HG03469 (cell line): ENCODE data around the gene DNAH3.
"Not testable (repeated sequence)": the region's sequence is repeated elsewhere in the genome, so short reads cannot be mapped to it uniquely, and the experiment has no call there.

Source experiments
- ATAC-seq: cut with Tn5 transposase; IDR thresholded peaks from one replicate; pipeline ENCODE4 v1.9.1; 2021; ENCODE audit warnings: mild to moderate bottlenecking, moderate library complexity, moderate number of reproducible peaks; ENCODE audit not compliant: unreplicated experiment

DNAH3 gene

GRCh38 chr16:21126518-21126917 lies 24.1 kb downstream of the DNAH3 start:
- ATAC-seq: no peak

DNA sequence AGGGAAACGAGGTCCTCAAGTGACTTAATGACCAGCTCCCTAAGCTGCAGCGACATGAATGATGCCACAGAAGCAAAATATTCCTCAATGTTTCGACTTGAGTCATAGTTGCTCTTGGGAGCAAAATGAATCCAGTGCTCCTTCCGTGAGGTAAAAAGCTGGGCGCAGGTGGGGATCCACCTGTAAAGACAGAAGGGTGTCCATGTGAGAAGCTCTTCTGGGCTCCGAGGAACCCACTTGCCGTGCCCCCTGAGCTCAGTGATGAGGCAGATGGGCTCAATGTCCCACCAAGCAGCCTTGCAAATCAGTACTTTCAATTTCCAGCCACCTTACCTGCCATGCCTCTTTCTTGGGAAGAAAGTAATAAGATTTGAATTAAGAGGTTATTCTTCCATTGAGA lies 25.5 kb downstream of the DNAH3 start:
- ATAC-seq: no peak

DNA sequence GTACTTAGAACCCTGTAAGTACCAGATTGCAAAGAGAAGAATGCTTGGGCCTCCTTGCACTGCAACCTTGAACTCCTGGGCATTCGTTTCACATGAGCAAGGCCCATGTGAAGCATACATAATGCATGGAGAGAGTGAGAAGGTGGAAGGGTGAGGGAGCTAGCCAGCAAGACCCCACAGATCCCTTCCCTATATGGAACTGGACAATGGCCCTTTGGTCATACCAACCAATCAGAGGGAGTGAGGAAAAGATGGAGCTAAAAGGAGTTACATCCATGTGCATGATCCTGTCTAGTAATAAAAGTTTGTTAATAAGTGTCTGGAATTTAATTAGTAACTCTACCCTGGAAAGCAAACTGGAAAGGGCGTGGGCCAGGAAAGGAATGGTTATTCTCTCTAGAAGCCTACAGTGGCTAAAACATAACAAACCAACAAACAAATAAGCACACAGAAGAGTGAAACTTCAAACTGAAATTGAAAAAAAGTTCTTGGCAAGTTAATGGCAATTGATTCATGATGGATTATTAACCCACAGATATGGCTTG lies 29.6 kb downstream of the DNAH3 start:
- no peak for ATAC-seq

- ATAC-seq: no peak
Observed at GRCh38 chr16:21117567-21117966, 33.1 kb downstream of the DNAH3 start.

DNA sequence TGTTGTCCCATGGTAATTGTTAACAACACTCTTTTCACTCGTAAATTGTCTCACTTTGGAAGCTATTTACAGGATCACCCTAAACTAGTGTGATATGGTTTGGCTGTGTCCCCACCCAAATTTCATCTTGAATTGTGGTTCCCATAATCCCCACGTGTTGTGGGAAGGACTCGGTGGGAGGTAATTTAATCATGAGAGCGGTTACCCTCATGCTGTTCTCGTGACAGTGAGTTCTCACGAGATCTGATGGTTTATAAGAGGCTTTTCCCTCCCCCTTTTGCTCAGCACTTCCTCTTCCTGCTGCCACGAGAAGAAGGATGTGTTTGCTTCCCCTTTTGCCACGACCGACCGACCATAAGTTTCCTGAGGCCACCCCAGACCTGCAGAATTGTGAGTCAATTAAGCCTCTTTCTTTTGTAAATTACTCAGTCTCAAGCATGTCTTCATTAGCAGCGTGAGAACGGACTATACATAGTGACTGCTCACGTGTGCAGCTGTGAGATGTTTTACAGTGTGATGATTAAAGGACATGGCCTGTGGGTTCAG lies 34.4 kb downstream of the DNAH3 start:
- ATAC-seq: no peak

DNA sequence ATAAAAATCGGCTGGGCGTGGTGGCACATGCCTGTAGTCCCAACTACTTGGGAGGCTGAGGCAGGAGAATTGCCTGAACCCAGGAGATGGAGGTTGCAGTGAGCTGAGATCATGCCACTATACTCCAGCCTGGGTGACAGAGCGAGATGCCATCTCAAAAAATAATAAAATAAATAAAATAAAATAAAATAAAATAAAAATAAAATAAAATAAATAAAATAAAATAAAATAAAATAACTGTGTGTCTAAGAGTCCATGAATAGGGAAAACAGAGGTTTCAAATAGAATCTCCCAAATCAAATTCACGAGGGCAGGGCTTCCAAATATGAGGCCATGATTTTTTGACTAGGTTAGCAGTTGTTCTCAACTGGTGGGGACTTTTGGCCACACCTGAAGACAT lies 35.1 kb downstream of the DNAH3 start:
- ATAC-seq: not testable (repeated sequence)

DNA sequence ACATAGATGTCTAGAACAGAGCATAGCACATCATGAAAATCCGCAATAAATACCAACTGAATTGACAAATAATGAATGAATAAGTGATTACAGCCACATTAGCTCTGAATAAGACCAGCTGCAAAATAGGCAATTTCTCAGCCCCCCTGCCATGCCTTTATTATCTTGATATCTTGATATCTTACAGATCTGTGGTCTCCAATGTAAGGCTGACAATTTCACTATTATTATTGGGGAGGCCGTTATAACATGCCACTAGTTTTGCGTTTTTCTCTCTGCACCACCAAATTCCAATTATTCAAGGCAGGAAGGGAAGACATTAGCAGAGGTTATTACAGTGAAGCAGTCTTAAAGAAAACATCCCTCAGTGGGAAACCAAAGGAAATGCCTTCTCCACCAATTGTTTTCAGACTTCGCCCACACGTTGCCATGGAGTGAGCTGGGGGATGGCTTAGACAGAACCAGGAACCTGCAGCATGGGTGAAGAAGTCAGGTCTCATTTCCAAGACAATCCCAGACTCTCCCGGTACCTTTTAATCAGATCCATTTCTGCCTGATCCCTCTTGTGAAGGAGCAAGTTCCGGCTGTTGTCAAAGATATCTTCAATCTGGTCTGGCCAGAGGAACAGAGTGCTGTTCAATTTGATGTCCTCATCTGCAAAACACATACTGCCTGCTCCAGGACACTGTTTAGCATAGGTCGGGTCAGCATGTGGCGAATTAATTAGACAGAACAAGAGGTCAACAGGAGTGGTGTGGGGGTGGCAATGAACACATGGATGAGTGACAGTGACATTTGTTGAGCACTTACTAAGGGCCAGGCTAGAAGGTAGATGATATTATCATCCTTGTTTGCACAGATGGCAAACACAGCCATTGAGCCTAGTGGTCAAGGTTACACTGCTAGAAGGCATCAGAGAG lies 46.4 kb downstream of the DNAH3 start:
- no peak for ATAC-seq

- no peak for ATAC-seq
Observed at GRCh38 chr16:21101631-21102420, 48.8 kb downstream of the DNAH3 start.

DNA sequence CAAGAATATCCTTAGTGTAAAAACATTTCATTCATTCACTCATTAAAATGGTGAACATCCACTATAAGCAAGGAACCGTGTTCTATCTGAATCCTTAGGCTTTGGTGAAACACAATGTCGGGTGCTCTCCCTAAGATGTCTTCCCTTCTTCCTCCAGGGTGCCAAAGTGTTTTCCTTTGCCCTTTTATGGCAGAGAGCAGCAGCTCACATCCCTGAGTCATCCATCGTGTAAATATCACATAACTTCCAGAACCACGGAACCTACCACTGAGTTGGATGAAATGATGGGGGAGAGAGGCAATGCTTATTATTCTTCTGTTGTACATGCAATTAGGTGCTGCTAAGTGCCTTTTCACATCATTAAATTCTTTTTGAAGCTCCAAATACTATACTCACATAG lies 50.2 kb downstream of the DNAH3 start:
- ATAC-seq: no peak

GRCh38 chr16:21097151-21097550 lies 53.5 kb downstream of the DNAH3 start:
- ATAC-seq: no peak

DNA sequence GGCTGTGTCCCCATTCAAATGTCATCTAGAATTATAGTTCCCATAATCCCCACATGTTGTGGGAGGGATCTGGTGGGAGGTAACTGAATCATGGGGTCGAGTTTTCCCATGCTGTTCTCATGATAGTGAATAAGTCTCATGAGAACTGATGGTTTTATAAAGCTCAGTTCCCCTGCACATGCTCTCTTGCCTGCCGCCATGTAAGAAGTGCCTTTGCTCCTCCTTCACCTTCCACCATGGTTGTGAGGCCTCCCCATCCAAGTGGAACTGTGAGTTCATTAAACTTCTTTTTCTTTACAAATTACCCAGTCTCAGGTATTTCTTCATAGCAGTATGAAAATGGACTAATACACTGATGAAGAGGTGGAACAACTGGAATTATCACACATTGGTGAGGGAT lies 55.9 kb downstream of the DNAH3 start:
- not testable (repeated sequence) for ATAC-seq

DNA sequence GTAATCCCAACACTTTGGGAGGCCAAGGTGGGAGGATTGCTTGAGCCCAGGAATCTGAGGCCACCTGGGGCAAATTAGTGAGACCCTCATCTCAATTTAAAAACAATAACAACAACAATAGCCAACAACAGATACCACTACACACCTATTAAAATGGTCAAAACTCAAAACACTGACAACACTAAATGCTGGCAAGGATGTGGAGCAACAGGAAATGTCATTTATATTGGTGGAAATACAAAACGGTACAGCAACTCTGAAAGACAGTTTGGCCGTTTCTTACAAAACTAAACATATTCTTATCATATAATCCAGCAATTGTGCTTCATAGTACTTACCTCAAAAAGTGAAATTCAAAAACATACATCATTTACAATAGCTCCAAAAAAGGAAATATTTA lies 57.7 kb downstream of the DNAH3 start:
- no peak for ATAC-seq

DNA sequence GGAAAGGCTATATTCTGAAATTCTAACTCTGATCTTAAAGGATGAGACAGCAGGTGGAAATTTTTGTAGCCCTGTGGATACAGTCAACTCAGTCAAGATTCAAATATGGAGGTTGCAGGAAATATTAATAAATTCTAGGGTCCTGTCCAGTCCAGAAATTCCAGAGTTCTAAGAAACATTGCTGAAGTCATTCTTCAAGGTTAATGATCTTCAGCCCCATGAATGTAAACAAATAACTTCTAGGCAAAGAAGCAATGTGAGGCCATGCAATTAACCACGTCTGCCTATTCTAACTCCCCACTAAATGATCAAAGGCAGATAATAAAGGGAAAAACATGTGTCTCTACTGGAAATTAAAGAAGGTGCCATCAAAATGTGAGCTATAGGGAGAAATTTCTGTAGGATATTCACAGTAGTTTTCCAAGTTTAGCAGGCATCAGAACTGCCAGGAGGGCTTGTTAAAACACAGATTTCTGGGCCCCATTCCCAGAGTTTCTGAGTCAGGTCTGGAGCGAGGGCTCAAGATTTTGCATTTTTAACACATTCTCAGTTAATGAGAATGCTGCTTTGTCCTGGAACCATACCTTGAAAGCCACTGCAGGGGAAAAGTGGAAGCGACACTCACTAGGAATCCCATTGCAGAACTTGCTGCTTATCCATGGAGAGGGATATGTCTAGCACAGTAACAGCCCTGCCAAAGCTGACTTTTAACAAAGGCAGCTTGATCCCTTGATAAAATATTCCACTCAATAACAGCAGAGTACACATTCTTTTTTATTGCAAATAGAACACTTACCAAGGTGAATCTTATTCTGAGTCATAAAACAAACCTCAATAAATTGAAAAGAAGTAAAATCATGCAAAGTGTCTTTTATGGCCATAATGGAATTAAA lies 61.8 kb downstream of the DNAH3 start:
- no peak for ATAC-seq

- ATAC-seq: no peak
Observed at GRCh38 chr16:21088143-21088542, 62.5 kb downstream of the DNAH3 start.

DNA sequence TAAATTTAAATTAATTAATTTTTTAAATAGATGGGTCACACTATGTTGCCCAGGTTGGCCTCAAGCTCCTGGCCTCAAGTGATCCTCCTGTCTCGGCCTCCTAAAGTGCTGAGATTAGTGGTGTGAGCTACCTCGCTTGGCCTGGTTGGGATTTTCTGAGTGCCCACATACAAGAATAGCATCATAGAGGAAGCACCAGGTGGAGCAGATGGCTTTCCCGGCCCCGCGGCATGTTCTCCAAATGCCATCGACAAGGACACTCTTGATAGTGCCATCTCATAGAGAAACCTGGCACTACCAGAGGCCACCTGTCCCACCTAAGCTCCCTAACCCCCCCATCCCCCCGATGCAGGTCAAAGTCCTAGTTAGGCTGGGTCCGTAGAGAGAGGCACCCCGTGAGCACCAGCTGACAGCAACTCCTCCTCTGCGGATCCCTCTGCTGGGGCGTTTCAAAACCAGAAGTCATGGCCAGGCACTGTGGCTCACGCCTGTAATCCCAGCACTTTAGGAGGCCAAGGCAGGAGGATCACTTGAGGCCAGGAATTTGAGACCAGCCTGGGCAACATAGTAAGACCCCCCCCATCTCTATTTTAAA lies 65.9 kb downstream of the DNAH3 start:
- ATAC-seq: no peak

DNA sequence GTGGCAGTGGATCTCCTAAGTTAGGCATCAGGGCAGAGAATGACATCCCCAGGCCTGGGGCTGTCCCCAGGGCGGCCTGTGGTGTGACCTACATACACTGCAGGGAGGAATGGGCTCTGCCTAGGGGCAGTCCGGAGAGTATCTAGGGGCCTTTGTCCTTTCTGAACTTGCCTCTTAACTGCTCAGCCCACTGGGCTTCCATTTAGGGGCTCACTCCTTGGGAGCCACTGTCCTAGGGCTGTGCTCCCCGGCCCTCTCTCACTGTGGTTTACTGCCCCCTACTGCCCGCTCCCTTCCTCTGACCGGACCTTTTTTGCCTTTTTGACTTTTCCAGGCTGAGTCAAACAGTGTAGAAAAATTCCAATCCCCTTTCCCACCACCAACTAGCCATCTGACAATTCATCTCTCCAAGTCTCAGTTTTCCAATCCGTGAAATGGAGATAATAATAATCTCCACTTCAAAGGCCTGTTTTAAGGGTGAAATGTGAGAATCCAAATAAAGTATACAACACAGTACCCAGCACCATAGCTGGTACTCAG lies 66.8 kb downstream of the DNAH3 start:
- ATAC-seq: no peak

DNA sequence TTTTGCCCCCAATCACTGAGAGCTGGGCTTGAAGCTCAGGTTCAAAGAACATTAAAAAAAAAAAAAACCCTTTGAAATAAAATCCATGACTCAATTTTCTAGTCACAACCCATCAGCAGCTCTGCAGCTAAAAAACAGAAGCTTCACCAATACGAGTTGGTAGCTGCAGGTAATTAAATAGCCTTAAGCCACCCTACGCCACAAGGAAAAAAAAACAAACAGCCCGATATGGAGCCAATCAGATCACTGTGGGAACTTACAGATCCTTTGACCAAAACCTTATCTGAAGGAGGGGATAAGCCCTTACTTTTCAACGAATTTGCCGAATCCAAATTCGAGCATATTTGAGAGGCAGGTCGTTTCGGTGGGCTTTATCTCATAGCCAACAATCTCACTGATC lies 69.3 kb downstream of the DNAH3 start:
- no peak for ATAC-seq

DNA sequence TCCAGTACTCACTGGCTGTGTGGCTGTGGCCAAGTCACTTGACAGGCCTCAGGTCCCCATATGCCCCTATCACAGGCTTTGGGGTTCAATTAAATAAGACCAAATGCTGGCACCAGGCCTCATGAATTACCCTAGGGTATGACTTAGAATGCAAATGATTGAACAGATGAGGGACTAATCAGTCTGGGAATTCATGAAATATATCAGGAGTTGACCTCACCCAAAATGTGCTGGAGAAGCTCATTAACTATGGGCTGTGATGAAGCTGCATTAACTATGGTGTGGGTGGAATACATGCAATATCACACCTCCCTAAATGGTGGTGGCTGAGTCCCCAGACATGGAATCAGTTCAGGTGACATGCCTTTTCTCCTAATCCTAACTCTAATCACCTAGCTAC lies 72.1 kb downstream of the DNAH3 start:
- no peak for ATAC-seq

- ATAC-seq: no peak
Observed at GRCh38 chr16:21076186-21076883, 74.3 kb downstream of the DNAH3 start.
